ENCODE data around the gene CELA1.

The CELA1 gene

DNA sequence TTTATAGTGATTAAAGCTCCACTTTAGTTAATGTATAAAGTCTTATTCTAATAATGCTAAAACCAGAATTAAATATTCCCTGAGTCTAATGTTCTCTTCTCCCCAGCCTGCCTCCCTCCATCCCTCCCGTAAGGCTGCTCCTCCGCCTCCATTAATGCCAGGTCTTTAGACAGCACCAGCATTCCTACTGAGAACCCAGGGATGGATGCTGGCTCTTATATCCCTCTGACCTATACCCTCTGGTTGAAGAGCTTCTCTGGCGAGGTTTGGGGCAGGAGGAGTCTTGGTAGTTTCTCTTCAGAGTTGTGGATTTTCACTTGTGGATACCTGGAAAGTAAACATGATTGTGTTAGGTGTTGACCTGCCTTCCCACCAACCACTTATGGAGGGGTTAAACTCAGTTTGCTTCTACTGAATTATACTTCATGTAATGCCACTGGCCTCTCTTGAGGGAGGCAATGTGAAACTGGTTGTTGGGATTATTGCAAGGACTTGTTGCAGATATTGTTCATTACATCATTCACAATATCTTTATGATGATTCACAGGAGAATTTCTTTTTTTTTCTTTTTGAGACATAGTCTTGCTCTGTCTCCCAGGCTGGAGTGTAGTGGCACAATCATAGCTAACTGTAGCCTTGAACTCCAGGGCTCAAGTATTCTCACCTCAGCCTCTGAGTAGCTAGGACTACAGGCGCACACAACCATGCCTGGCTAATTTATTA lies 65.1 kb downstream of the CELA1 start:
- no peak overlapping the region for H3K4me3 ChIP-seq (ENCODE audit: insufficient read length, low read depth)

More for the DNA sequence above, 65.1 kb downstream of the CELA1 start:
- TF ChIP-seq YY1 (IDR thresholded peaks at IDR 0.05; ENCODE audit: insufficient read depth, insufficient read length) (no peak), ZNF274 (IDR thresholded peaks at IDR 0.05; ENCODE audit: low read depth, low read length) (no peak), SUZ12 (IDR thresholded peaks at IDR 0.05; ENCODE audit: extremely low read depth, insufficient read depth, insufficient read length) (no peak)
- DNase-seq (ENCODE audit: low read depth, low spot score): no peak
- Histone ChIP-seq H3K4me1 (ENCODE audit: insufficient read depth, insufficient read length) (no peaks in the 10 kb centered on the region), H3K36me3 (ENCODE audit: insufficient read depth, insufficient read length, low read length) (no peaks in the 10 kb centered on the region), H3K9ac (ENCODE audit: insufficient read length, low read depth) (no peak overlapping the region), H3K9me3 (ENCODE audit: insufficient read depth, low read length) (no peaks in the 10 kb centered on the region), H3K27me3 (ENCODE audit: insufficient read depth, insufficient read length) (no peaks in the 10 kb centered on the region)

Data from NT2/D1 (cell line).